Activated CD8-positive, alpha-beta memory T cell treated with anti-CD3 and anti-CD28 coated beads for 48 hours (primary cell): ENCODE results near the gene KLF16.

Experiments used
- DNase-seq, 3 experiments: peaks; one replicate each; pipeline ENCODE4 v3.0.0-alpha.2; 2020; ENCODE audit warnings: low read depth in 2 of 3, low spot score in 2 of 3

KLF16 gene

DNA sequence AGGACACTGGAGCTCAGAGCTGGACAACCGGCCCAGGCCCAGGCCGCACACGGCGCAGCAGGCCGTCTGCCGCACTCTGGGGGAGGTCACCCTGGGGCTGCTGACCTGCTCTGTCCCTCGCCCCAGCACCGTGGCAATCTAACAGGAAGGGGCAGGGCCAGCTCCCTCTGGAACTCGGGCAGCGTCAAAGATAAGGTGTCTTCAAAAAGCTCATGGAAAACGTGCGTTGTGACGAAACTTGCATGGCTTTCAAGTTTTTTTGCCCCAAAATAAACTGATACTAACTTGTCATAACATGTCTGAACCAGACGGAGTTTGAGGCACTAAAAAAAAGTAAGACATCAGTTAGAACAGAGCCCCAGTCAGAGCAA is 39.1 kb downstream of the KLF16 start:
- DNase-seq: no peak

DNA sequence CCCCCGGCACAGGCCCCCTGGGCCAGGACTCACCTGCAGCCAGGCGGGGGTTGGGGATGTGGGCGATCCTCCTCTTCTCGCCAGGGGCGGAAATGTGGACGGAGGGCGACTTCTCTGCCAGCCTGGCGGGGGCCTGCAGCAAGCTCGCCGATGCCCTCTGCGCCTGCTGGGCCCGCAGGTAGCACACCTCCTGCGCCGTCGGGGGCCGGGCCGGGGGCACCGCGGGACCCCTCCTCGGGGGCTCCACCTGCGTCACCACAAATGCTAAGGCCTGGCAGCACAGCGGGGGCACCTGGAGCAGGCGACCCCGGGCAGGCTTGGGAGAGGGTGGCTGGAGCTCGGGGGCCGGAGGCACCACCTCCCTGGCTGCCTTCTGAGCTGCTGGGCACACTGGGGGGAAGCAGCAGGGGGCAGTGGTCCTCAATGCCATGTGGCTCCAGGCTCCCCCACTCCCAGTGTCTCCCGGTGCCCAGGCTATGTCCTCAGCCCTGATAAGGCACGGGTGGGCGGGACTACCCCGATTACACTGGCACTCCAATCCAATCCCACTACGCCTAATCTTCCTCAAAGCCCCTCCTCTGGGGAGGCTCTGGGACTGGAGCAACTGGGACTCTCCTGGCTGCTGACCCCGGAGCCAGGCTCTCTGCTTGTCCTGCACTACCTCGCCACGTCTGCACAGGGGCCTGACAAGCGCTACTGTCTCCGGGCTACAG is 39.7 kb downstream of the KLF16 start:
- no peak for DNase-seq

DNA sequence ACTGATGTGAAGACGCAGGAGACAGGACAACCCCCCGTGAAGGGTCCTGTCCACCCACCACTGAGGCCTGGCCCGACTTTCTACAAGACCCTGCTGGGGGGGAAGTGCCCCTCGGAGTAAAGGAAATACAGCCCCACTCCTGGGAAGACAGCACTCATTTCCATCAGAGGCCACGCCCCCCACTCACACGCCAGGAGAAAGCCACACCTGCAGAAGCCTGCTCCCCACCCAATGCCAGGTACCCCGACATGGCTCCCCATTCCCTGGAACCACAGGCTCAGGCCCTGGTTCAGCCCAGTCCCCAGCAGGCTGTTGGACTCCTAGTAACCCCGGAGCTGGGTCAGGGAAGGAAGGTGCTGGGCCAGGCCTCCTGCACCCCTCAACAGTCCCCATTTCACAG is 40.4 kb downstream of the KLF16 start:
- DNase-seq: no peak

DNA sequence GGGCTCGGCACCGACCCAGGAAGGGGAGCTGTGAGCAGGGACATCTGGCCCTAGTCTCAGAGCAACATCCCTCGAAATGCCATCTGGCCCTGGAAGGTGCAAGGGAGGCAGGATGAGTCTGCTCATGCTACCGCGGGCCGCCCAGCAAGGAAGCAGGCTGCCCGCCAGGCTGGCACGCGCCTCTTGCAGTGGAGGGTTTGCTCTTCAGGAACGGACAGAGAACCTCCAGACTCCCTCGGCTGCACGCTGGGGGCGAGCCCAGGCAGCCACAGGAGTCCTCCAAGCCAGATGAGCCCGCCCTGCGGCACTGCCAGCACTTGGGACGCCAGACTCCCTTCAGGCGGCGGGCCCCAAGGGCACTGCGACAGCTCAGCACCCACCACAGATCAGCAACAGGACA is 41.2 kb downstream of the KLF16 start:
- no peak for DNase-seq

DNA sequence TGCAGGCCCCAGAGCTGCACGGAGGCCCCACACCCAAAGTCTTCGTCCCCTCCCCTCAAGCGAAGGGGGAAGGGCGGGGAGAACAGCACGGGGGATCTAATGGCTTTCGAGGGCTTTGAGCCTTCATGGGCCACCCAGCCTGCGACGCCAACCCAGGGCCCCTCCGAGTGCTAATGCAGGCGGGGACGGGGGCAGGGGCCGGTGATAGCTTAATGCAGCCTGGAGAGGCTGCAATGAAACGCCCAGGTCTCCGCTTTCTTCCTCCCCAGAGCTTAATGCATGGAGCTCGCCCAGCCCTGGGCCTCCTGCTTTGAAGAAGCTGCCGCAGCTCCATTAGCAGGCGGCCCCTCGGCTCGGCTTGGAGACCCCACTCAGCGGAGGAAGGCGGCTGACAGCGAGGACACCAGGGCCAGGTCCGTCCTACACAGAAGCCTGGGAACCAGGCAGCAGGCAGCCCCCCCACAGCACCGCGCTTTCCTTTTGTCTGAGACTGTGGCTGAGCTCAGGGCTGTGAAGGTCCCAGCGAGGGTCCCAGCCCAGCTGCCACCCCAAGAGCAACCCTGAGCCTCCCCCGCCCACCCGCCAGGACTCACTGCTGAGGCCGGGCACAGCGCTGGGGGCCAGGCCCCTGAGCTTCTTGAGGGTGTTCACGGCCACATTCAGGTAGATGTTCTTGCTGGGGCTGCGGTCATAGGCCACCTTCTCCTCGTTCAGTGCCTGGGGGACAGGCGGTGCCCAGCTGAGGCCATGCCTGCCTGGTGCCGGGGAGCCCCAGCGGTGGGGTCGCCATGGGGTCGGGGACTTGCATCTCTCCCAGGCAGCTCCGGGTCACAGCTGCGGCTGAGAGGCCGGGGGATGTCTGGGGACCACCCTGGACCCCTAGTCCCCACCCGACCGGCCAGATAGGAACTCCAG is 43.8 kb downstream of the KLF16 start:
- DNase-seq: no peak

DNA sequence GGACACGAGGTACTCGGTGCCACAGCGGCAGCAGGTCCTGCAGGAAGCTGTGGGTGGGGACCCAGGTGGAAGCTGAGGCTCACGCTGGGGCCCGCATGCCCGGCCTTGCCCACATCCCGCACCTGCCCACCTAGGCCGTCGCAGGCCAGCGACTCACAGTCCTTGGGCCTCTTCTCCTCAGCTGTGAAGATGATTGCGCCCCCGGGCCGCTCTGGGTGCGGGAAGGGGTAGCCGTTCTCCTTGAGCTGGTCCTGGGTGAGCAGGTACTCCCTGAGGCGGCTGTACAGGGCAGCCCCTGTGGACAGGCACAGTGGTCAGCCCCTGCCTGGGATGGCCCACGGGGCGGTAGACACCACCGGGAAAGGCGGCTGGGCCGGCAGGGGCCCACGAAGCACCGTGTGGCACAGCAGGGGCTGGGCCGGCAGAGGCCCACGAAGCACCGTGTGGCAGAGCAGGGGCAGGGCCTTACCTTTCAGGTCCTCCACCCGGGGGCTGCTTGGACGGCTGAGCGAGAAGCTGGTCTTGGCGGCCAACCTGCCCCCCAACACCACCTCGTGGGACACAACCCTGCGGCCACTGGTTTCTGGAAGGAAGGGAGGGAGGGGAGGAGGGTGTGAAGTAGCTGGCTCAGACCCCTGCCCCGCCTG is 44.7 kb downstream of the KLF16 start:
- DNase-seq: no peak

DNA sequence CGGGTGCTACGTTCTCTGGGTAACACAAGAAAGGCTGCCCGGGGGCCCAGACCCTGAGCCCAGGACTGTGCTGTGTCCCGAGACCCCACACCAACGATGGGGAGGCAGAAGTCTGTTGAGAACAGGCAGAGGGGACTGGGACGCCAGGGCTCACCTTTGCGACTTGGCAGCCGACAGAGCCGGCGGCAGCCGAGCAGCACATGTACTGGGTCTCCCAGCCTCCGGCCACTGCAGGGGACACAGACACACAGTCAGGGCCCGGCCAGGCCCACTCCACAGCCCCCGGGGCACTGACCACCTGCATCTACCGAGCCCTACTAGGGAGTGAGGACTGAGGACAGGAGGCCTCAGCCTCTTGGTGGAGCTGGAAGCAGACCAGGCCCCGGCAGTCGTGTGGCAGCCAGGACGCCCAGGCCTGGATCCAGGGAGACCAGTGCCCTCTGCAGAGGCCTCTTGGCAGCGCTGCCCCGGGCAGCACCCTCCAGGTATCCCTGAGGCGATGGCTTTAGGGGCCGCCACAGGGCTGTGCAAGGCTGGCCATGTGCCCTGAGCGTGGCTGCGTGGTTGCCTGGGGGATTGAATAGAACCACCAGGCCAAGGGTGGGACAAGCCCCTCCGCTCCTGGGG is 45.7 kb downstream of the KLF16 start:
- no peak for DNase-seq

DNA sequence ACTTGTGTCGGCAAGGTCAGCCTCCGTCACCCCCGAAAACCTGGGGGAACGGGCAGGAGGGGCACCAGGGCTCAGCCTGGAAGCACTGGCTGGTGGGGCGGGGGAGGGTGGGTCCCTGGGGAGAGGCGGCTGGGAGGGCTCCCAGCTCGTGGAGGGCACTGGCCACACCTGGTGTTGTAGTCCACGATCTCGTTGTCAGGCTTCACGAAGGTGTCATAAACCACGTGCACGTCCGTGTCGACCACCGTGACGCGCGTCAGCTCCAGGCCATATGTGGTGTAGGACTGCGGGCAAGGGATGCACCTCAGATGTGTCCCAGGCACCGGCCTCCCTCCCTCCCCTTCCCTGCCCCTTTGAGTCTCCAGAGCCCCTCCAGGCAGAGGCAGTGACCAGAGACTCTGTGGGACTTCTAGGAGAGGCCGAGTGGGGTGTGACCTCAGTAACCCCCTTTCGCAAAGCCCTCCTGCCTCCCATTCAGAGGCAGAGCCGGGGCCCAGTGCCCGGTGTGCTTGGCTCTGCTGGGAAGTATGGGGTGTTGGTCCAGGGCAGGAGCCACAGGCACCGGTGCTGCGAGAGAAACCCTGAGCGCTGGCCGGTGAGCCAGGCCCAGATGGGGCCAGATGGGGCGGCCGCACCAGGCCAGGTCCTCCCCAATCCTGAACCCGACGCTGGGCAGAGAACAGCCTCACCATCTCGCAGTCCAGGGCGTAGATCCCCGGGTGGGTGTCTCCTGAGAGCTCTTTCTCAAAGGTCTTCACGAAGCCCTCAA is 46.7 kb downstream of the KLF16 start:
- no peak for DNase-seq

DNA sequence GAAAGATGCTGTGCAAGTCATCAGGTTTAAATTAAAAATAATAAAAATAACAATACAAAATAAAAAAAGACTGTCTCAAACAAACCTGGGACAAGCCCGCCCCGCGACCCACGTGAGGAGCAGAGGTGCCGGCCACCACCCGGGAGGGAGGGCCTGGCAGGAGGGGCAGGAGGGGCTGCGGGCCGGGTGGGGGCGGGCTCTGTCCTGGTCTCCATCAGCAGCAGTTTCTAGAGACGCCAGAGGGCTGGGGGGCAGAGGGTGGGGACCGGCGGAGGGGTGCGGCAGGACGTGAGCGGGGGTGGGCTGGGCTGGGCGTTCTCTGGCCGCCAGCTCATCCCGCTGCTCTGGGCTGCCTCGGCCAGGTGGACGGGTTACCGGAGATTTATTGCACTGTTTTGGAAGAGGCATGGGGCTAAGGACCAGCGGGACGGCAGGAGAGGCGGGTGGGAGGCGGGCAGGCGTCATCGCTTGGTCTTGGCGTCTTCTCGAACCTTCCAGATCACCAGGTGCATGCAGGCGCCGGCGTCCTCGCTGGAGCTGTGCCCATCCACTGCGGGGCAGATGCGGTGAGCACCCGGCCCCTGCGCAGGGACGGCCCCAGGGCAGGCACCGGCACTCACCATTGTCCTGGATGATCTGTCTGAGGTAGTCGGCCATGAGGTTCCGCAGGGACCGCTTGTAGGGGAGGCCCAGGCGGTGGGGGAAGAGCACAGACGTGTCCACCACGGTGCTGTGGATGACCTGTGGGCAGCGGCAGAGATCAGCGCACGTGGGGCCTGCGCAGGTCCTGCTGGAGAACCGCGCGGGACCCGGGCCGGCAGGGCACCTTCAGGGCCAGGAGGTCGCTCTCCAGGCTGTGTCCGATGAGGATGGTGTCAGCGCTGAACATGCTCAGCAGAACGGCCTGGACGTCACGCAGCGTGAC is 47.5 kb downstream of the KLF16 start:
- no peak for DNase-seq

DNA sequence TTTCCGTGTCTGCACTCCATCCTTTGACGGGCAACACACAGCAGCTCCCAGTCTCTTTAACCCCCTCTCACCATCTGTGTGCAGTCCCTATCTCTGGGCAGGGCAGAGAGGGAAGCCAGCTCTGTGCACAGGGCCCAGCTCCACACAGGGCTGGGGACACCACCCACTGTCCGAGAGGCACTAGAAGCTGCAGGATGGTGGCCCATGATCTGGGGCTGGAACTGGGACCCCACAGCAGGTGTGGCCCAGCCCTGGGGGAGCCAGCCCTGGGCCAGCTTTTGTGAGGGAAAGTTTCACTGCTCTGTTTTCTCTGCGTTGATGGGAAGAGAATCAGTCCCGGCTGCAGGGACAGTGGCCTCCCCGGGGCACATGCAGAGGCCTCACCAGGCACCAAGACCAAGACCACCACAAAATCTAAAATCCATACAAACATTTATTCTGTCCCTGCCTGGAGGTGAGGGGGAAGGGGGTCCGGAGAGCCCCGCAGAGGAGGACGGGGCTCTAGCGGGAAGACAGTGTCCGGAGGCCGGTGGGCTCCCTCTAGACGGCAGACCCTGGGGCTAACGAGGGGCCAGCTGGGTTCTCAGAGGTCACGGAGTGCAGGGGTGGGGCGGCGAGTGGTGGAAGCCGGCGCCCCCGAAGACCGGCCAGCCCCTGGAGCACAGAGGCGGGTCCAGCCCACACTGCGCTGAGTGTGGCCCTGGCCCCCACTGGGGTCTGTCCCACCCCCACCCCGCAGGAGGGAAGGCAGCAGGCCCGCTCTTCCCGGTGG is 48.4 kb downstream of the KLF16 start:
- DNase-seq: no peak

DNA sequence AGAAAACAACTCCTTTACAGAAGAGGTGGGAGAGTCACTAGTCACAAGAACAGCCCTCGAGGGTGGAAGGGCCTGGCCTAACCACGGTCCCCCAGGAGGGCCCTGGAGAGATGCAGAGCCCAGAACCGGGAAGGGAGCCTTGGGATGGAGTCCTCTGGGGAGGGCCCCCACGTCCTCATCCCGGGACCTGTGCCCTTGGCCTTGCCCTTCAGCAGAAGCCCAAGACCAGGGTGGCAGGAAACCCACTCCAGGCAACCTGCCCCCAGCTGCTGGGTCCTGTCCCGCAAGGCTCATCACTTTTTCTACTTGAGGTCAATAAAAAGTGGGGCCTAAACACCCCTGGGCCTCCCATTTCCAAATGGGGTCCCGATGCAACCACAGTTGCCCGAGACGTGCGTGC is 49.0 kb downstream of the KLF16 start:
- DNase-seq: no peak

DNA sequence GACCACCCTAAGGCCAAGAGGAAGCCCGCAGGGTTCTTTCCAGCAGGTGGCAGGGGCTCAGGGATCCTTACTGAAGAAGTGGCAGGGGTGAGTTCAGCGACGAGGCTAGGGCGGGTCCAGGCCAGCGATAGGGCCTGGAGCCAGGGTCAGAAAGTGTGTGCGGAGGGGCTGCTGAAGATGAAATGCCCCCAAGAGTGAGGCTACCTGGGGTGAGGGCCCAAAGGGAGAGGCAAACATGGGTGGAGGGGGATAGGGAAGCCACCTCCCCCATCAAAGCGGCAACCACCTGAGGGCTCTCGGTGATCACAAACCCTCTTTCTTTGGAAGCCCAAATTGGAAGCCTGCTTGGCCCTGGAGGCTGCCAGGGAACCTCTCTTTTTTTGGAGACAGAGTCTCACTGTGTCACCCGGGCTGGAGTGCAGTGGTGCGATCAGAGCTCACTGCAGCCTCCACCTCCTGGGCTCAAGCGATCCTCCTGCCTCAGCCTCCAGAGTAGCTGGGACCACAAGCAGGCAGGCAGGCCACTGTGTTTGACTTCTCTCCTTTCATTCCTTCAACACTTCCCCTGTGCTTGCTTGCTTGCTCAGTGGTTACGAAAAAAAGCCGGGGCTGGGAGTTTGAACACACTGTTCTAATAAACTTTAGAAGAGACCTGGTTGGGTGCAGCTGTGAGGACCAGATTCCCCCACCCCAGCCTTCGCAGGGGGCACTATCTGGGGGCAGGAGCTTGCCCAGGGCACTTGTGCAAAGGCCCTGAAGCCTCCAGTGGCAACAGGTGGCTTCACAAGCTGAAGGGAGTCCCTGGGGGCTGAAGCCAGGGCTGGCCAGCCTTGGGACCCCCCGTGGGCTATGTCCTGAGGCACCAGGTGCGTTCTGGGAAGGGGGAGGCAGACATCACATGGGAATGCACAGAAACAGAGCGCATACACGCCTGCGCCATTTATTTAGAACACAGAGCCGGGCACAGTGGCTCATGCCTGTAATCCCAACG is 49.9 kb downstream of the KLF16 start:
- DNase-seq: no peak

DNA sequence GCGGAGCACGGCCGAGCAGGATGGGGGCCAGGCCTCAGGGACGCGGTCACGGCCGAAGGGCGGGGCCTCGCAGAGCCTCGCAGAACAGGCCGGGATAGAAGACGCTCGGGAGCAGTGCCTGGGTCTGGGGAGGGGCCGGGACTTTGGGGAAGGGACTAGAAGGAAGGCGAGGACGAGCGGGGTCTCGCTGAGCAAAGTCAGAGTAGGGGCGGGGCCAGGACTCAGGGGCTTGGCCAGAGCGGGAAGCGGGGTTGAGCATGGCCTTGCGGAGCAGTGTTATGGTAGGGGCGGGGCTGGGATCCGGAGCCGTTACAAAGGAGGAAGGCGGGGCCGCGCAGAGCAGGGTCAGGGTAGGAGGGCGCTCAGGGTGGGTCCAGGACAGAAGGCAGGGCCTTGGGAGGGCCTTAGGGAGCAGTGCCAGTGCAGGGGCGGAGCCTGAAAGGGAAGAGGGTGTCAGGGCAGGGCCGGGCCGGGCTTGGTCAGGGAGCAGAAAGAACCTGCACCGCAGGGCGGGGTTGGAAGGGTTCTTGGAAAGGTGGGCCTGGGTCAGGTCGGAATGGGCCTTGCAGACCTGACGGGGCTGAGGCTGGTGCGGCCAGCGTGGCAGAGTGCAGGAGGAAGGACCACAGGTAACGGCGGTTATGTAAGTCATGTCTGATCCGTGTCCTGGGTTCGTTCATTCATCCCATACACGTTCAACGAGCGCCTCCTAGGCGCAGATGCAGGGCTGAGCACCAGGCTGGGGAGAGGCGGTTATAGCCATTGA is 50.8 kb downstream of the KLF16 start:
- peak; percentile 63 to 72 (median 69) for DNase-seq

DNA sequence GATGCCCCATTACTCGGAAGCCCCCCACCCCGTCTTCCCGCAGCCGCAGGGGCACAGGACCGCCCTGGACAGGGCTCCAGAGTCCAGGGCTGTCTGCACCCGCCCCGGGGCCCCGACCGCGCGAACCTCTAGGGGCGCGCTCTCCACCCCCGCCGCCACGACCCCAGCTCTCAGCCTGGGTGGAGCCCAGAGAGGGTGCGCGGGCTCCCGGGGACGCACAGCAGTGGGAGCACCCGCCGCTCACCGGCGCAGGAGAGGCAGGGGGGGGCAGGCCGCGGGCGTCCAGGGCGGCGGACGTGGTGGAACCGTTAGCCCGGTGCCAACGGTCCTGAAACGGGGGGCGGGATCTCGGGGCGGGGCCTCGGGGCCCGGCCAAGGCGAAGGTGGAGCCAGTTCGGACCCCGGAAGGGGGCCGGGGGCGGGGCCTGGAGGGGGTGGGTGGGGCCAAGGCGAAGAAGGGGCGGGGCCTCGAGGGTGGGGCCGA is 51.4 kb downstream of the KLF16 start, which contains the start of gene ATP8B3:
Gene ATP8B3 (minus strand): TSS at position 335 of the 484 bp plus-strand sequence. CDS start 540 bp downstream, outside the sequence.
- DNase-seq: peak in 2 of 3 experiments; percentile 63 to 68

DNA sequence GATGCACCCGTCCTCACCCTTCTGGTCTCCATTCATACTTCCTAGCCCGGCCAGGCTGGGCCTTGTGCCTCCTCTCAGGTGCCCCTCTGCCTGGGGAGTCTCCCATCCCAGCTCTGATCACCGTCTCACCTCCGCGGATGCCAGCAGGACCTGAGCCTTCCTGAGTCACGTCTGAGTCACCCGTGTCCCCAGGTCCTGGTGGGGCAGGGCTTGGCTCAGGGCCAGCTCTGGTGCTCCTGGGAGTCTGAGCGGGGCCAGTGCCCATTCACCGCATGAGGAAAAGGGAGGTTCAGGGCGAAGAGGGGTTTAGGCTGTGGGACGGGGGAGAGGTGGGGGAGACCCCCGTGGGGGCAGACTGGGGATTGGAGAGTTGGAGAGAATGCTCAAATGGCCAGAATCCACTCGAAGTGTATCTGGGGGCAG is 51.9 kb downstream of the KLF16 start:
- DNase-seq: peak in 1 of 3 experiments; percentile 15

DNA sequence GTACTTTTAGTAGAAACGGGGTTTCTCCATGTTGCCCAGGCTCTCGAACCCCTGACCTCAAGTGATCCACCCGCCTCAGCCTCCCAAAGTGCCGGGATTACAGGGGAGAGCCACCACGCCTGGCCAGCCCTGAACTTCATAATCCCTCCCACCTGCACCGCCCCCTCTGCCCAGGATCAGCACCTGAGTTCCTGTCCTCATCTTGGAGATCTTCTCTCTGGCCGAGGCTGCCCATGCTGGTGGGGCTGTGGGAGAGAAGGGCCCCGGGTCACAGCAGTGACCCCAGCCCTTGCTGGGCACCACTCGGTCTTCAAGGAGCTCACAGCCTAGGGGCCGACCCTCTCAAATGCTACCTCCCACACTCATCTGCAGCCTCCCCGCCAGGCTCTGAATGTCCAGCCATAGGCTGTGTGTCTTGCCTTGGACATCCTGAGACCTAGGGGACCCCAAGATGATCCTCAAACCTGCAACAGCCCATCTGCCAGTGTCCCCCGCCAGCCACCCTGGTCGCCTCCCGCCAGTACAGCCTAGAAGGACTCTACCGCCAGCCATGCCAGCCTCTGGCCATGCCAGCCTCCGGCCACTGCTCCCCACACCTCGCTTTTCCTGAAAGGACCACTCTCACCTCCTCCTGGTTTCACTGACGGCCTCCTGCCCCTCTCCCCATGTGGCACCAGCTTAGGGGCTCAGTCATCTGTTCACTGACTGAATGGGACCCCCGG is 52.8 kb downstream of the KLF16 start:
- DNase-seq: no peak
